Lower leg skin (tissue), 4 donors: ENCODE measurements around the gene SPIRE1. TPM values are rescaled to one million over a fixed set of nuclear protein-coding genes. Genes with fewer than 3 reads are reported as not detected.

ENCODE experiments used
- DNase-seq, 2 donors: peaks; one replicate each; pipeline ENCODE4 v3.0.0-alpha.2; 2019; ENCODE audit warnings: low spot score in 2 of 2
- H3K4me3 ChIP-seq: fragments of 200-600 bp; sonication (generic); 2 replicates; pipeline ENCODE4 v1.5.1; 2017; ENCODE audit warnings: mild to moderate bottlenecking, low read depth; ENCODE audit not compliant: poor library complexity, severe bottlenecking
- POLR2A ChIP-seq, 2 donors: fragments of 450-650 bp; IDR thresholded peaks; one replicate each; pipeline ENCODE4 v1.6.1; 2016 to 2017; ENCODE audit warnings: antibody characterized with exemption in 2 of 2, mild to moderate bottlenecking in 1 of 2, moderate library complexity in 1 of 2
- WGBS, 2 donors: methylation state at CpG; one replicate each; pipeline ENCODE4 v1.1.5; 2018; 5-methylcytosine and 5-hydroxymethylcytosine counted together
- intact Hi-C: fragments of 100-400 bp; cut with DNase I; formaldehyde crosslinking; loops from one replicate; pipeline ENCODE4 v1.15.0; 2023; ENCODE audit warnings: low total_unique reads
- total RNA-seq, 4 donors: library from RNA; depleted of rRNA; stranded (reverse); fragments of >200 nt; gene quantifications; one replicate each; pipeline ENCODE4 v1.1.0, GENCODE V29; 2016
- TF ChIP-seq, protein P1 (sequence below), 3 donors: fragments of 450-650 bp; IDR thresholded peaks; one replicate each; pipeline ENCODE4 v1.5.1; 2016; ENCODE audit warnings: antibody characterized with exemption in 3 of 3, mild to moderate bottlenecking in 3 of 3, moderate library complexity in 2 of 3

The SPIRE1 gene
- total RNA-seq = 10 to 100 TPM; 22.5 to 56.5 (median 38.3) TPM

- TF ChIP-seq, protein P1, sequence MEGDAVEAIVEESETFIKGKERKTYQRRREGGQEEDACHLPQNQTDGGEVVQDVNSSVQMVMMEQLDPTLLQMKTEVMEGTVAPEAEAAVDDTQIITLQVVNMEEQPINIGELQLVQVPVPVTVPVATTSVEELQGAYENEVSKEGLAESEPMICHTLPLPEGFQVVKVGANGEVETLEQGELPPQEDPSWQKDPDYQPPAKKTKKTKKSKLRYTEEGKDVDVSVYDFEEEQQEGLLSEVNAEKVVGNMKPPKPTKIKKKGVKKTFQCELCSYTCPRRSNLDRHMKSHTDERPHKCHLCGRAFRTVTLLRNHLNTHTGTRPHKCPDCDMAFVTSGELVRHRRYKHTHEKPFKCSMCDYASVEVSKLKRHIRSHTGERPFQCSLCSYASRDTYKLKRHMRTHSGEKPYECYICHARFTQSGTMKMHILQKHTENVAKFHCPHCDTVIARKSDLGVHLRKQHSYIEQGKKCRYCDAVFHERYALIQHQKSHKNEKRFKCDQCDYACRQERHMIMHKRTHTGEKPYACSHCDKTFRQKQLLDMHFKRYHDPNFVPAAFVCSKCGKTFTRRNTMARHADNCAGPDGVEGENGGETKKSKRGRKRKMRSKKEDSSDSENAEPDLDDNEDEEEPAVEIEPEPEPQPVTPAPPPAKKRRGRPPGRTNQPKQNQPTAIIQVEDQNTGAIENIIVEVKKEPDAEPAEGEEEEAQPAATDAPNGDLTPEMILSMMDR (IDR thresholded peaks at IDR 0.05) = no peak
- TF ChIP-seq POLR2A (IDR thresholded peaks at IDR 0.05) = no peak
- WGBS, 2 donors = 0 to 2% methylated on average over 5 to 7 of the region's 112 CpGs
Measured at GRCh38 chr18:12657684-12658425, at the start of gene SPIRE1. Gene SPIRE1 (minus strand): TSS chr18:12658107. CDS start chr18:12657866, 241 bp downstream.

DNA sequence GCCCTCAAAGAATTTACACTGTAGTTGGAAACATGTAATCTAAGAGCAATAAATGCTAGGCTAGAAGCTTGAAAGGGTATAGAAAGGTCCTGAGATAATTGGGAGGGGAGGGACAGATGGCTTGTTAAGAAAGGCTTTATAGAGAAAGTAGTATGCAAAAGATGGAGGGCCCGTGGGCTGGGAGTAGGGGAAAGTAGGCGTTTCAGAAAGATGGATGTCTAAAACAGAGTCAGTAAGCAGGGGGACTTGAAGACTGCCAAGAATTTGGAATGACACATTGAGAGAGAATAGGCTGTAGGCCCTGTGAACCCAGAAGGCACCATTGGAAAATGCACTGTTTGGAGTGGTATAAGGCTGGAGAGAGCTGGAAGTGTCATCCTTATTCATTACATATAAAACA is 45.8 kb upstream of the SPIRE1 start:
- 0 to 2% methylated on average over 2 of the region's 2 CpGs for WGBS, 2 donors
- TF ChIP-seq, protein P1 (IDR thresholded peaks at IDR 0.05) = no peak
- no peak for TF ChIP-seq POLR2A (IDR thresholded peaks at IDR 0.05)
- no peak for DNase-seq
- intact Hi-C loops = no loop called here
- H3K4me3 ChIP-seq = peak overlapping the region; percentile 87

More at GRCh38 chr18:12657684-12658425, at the start of gene SPIRE1:
- intact Hi-C loops = loop anchor here (5.0 kb wide), 1 partner anchor 266 kb away; no protein-coding TSS in a partner anchor
- H3K4me3 ChIP-seq = peak within 1 kb of the TSS; percentile 72
- DNase-seq = peak in 1 of 2 donors; percentile 91

DNA sequence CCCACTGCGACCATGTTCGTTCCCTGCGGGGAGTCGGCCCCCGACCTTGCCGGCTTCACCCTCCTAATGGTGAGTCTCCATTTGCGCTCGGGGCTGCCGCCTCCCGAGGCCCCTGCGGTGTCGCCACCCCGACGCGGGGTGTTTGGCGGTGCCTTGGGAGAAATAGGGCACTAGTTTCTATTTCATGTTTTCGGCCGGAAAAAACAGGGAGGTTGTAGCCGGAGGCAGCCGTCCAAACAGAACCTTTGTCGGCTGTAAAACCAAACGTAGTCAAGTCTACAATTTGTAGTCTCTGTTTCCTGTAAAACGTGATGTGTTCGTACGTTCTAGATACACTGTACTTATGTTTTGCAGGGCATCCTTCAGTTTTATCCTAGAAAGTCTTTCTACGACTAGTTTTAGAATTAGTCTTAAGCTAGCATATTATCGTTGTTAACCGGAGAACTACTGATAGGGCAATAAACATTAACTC is 45.2 kb upstream of the SPIRE1 start:
- WGBS, 2 donors = 1% methylated on average over 26 to 28 of the region's 28 CpGs
- H3K4me3 ChIP-seq = peak overlapping the region; percentile 87
- no peak for TF ChIP-seq POLR2A (IDR thresholded peaks at IDR 0.05)
- TF ChIP-seq, protein P1 (IDR thresholded peaks at IDR 0.05) = no peak
- DNase-seq = no peak
- intact Hi-C loops = no loop called here

DNA sequence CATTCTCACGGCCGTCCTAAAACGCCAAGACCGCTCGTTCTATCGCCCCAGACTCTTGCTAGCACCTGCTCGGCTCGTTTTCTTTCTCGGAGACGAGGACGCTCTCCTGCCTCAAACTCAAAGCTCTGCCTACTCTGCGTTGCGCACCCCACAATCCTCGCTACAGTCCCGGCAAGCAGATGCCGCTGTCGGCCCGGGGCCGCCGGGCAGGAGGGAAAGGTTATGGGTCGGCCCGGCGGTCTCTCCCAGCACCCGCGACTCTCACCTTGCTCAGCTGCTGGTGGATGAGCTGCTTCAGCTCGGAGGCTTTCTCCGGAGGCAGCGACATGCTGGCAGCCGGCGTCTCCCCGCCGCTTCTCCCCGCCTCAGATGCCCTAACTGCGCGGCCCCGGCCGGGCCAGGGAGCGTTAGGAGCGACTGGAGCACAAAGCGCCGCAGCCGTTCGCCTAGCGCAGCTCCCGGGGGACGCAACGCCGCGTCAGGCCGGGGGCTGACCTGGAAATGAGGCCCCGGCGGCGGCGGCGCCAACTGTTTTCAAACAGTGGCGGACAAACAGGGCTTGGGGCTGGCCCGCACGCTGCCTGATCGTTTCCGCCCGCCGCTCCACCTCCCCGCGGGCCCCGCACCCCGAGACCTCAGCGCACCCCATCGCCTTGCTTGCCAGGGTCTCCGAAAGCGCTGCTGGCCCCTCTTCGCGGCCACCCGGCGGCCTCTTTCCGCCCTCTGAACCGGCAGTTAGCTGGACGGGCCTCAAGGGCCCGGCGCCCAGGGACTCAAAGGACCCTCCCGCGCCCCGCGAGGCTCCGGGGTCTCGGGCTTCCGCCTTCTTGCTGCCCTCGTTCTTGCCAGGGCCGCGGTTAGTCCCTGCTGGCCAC is 44.6 kb upstream of the SPIRE1 start, which contains the start of the genes CEP76 and PSMG2:
Gene CEP76 (minus strand): TSS at position 503 of the 875 bp plus-strand sequence. CDS start 175 bp downstream, at position 328.
Gene PSMG2 (plus strand): TSS at position 822 of the 875 bp plus-strand sequence. CDS start 66 bp downstream, outside the sequence.
- intact Hi-C loops = no loop called here
- TF ChIP-seq POLR2A (IDR thresholded peaks at IDR 0.05) = no peak
- TF ChIP-seq, protein P1 (IDR thresholded peaks at IDR 0.05) = no peak
- DNase-seq = peak; percentile 73 to 97
- H3K4me3 ChIP-seq = peak within 1 kb of the TSS; percentile 87
- 0 to 1% methylated on average over 62 to 77 of the region's 89 CpGs for WGBS, 2 donors

GRCh38 chr18:12701161-12701560 is 43.3 kb upstream of the SPIRE1 start:
- intact Hi-C loops = no loop called here
- DNase-seq = no peak
- no peak overlapping the region for H3K4me3 ChIP-seq
- TF ChIP-seq, protein P1 (IDR thresholded peaks at IDR 0.05) = no peak
- no peak for TF ChIP-seq POLR2A (IDR thresholded peaks at IDR 0.05)
- WGBS, 2 donors = 59 to 63% methylated on average over 3 of the region's 3 CpGs
